ENCODE data around the gene SYNCRIP.

GRCh38 chr6:85580878-85581267 lies 61.8 kb downstream of the SYNCRIP start:
- TF ChIP-seq CTCF (conservative IDR thresholded peaks at IDR 0.05; ENCODE audit: low read depth, low read length): no peak
- TF ChIP-seq FOS (IDR thresholded peaks at IDR 0.05; ENCODE audit: low read depth, low read length): no peak
- no peak for TF ChIP-seq POLR2A (IDR thresholded peaks at IDR 0.05; ENCODE audit: low read depth, low read length)
- no peak for TF ChIP-seq CHD1 (IDR thresholded peaks at IDR 0.05; ENCODE audit: low read depth, low read length)
- TF ChIP-seq MAZ (IDR thresholded peaks at IDR 0.05; ENCODE audit: borderline replicate concordance, low read depth, low read length): no peak
- no peak for TF ChIP-seq MXI1 (IDR thresholded peaks at IDR 0.05; ENCODE audit: borderline replicate concordance, low read depth, low read length)
- TF ChIP-seq RFX5 (IDR thresholded peaks at IDR 0.05; ENCODE audit: low read depth, low read length): no peak
- no peak for TF ChIP-seq ELK1 (IDR thresholded peaks at IDR 0.05; ENCODE audit: borderline replicate concordance, low read depth, low read length)
- no peak for TF ChIP-seq RAD21 (IDR thresholded peaks at IDR 0.05; ENCODE audit: low read length)
- TF ChIP-seq MAFK (IDR thresholded peaks at IDR 0.05; ENCODE audit: low read depth, low read length): peak; percentile 53; the same call in 1 of the 2 replicates
- no peak; the same call in 1 of the 2 replicates for TF ChIP-seq BHLHE40 (IDR thresholded peaks at IDR 0.05; ENCODE audit: low read depth, low read length)
- no peak for TF ChIP-seq CEBPB (IDR thresholded peaks at IDR 0.05; ENCODE audit: low read depth, low read length)
- no peak for TF ChIP-seq USF2 (IDR thresholded peaks at IDR 0.05; ENCODE audit: low read depth, low read length)

Data from IMR-90 (cell line).